NK-92 treated with Interleukin-12 subunit alpha and Interleukin-12 subunit beta, amount 100 ng/mL, for 24 hours (cell line): ENCODE results near the gene HHEX.
"Not testable (repeated sequence)": the region's sequence is repeated elsewhere in the genome, so short reads cannot be mapped to it uniquely, and the experiment has no call there.

Source experiments
- DNase-seq: peaks from one replicate; lab custom pipeline; 2025; lab: John Stamatoyannopoulos, UW

The HHEX gene

DNA sequence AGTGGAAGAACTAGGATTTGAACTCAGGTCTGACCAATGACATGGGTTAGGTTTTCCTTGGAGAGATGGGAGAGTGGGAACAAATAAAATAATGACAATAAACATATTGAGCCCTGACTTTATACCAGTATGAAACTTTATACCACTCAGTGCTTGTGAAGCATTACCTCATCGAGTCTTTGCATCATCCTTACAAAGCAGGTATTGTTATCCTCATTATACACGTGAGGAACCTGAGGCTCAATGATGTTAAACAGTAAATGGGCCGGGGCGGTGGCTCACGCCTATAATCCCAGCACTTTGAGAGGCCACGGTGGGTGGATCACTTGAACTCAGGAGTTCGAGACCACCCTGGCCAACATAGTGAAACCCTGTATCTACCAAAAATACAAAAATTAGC lies 47.7 kb downstream of the HHEX start:
- DNase-seq = no peak

- DNase-seq = no peak
These were observed 51.0 kb downstream of the HHEX start for GRCh38 chr10:92740762-92741161.

GRCh38 chr10:92741741-92742140 lies 52.0 kb downstream of the HHEX start:
- DNase-seq = not testable (repeated sequence)

DNA sequence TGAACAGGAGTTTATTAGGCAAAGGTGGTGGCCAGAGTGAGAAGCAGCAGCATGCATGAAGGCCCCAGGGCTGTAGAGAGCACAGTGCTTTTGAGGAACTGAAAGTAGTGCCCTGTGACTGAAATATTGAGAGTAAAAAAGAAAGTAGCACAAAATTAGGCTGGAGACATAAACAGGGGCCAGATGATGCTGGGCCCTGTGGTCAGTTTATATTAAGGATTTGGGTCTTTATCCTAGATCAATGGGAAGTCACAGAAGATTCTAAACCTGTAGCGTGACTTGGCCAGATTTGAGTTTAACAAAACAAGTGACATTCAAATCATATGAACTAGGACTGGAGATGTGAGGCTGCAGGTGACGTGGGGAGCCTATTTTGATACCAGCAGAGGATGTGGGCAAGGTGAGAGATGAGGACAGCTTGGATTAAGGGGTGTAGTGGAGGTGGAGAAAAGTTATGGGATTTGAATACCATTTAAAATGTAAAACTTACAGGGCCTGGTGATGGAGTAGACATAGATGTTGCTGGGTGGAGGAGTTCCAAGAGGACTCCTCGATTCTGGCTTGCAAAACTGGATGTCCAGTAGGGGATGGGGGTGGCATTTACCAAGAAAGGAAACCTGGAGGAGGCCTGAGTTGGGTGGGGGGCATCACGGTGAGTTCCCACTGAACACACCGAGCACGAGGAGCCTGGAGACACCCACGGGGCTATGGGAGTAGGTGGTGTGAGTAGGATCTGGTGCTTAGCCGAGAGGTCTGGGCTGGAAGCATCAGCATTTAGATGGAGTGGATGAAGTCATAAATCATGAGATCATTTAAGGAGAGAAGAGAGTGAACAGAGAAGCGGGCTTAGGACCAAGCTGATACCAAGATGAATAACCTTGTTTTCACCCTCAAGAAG lies 52.8 kb downstream of the HHEX start:
- no peak for DNase-seq
